HEK293 (cell line): Measurements from ENCODE around the gene ZNF484.
A peak's percentile ranks its signal among the peaks of the same experiment; 100 is the strongest.

ENCODE experiments used
- GFI1B ChIP-seq: fragments of 450-650 bp; formaldehyde crosslinking; IDR thresholded peaks from 2 replicates; pipeline ENCODE4 v1.5.1; 2016; ENCODE audit warnings: missing biosample characterization, missing genetic modification characterization
- GLI2 ChIP-seq: fragments of 450-650 bp; formaldehyde crosslinking; IDR thresholded peaks from 2 replicates; pipeline ENCODE4; 2017; ENCODE audit warnings: missing biosample characterization, missing genetic modification characterization, low read depth, borderline replicate concordance
- PBX3 ChIP-seq: sonication (generic); formaldehyde crosslinking; IDR thresholded peaks from 2 replicates; pipeline ENCODE4 v1.8.1; 2022; ENCODE audit warnings: mild to moderate bottlenecking, moderate library complexity, missing genetic modification reagents
- PRDM10 ChIP-seq: fragments of 450-650 bp; formaldehyde crosslinking; IDR thresholded peaks from 2 replicates; pipeline ENCODE4 v1.5.1; 2016; ENCODE audit warnings: missing biosample characterization, missing genetic modification characterization
- TSHZ1 ChIP-seq: fragments of 450-650 bp; formaldehyde crosslinking; IDR thresholded peaks from 2 replicates; pipeline ENCODE4 v1.5.1; 2016; ENCODE audit warnings: missing biosample characterization, missing genetic modification characterization, borderline replicate concordance
- ZBTB17 ChIP-seq: fragments of 450-650 bp; formaldehyde crosslinking; IDR thresholded peaks from 2 replicates; pipeline ENCODE4 v1.5.1; 2016; ENCODE audit warnings: missing biosample characterization, missing genetic modification characterization
- ZBTB26 ChIP-seq: fragments of 450-650 bp; formaldehyde crosslinking; optimal IDR thresholded peaks from 2 replicates; pipeline ENCODE3; 2016; ENCODE audit warnings: missing biosample characterization, mild to moderate bottlenecking, missing genetic modification characterization
- ZBTB6 ChIP-seq: fragments of 450-650 bp; formaldehyde crosslinking; IDR thresholded peaks from 2 replicates; pipeline ENCODE4 v1.5.1; 2017; ENCODE audit warnings: missing biosample characterization, missing genetic modification characterization
- ZFHX2 ChIP-seq: fragments of 450-650 bp; formaldehyde crosslinking; conservative IDR thresholded peaks from 2 replicates; pipeline ENCODE4 v1.5.1; 2016; ENCODE audit warnings: missing biosample characterization, missing genetic modification characterization
- ZFP3 ChIP-seq: fragments of 450-650 bp; formaldehyde crosslinking; IDR thresholded peaks from 2 replicates; pipeline ENCODE4 v1.5.1; 2016; ENCODE audit warnings: low read depth, missing biosample characterization, missing genetic modification characterization
- ZNF132 ChIP-seq: fragments of 450-650 bp; formaldehyde crosslinking; IDR thresholded peaks from 2 replicates; pipeline ENCODE4 v1.5.1; 2017; ENCODE audit warnings: missing biosample characterization, missing genetic modification characterization, borderline replicate concordance
- ZNF146 ChIP-seq: fragments of 450-650 bp; formaldehyde crosslinking; IDR thresholded peaks from 2 replicates; pipeline ENCODE4 v1.5.1; 2016; ENCODE audit warnings: missing biosample characterization, missing genetic modification characterization
- ZNF202 ChIP-seq: fragments of 450-650 bp; formaldehyde crosslinking; IDR thresholded peaks from 2 replicates; pipeline ENCODE4 v1.5.1; 2016; ENCODE audit warnings: missing biosample characterization, missing genetic modification characterization, borderline replicate concordance
- ZNF26 ChIP-seq: fragments of 450-650 bp; formaldehyde crosslinking; IDR thresholded peaks from 2 replicates; pipeline ENCODE4 v1.5.1; 2016; ENCODE audit warnings: missing biosample characterization, missing genetic modification characterization
- ZNF335 ChIP-seq: fragments of 450-650 bp; formaldehyde crosslinking; conservative IDR thresholded peaks from 2 replicates; pipeline ENCODE4 v1.5.1; 2016; ENCODE audit warnings: missing biosample characterization, missing genetic modification characterization
- ZNF394 ChIP-seq: fragments of 450-650 bp; formaldehyde crosslinking; IDR thresholded peaks from 2 replicates; pipeline ENCODE4 v1.5.1; 2016; ENCODE audit warnings: missing biosample characterization, missing genetic modification characterization, mild to moderate bottlenecking, moderate library complexity, borderline replicate concordance
- ZNF404 ChIP-seq: fragments of 450-650 bp; formaldehyde crosslinking; IDR thresholded peaks from 2 replicates; pipeline ENCODE4 v1.5.1; 2017; ENCODE audit warnings: missing biosample characterization, missing genetic modification characterization
- ZNF48 ChIP-seq: fragments of 450-650 bp; formaldehyde crosslinking; IDR thresholded peaks from 2 replicates; pipeline ENCODE4 v1.5.1; 2016; ENCODE audit warnings: missing biosample characterization, missing genetic modification characterization
- ZNF488 ChIP-seq: fragments of 450-650 bp; formaldehyde crosslinking; IDR thresholded peaks from 2 replicates; pipeline ENCODE4 v1.5.1; 2016; ENCODE audit warnings: missing biosample characterization, missing genetic modification characterization
- ZNF521 ChIP-seq: fragments of 450-650 bp; formaldehyde crosslinking; IDR thresholded peaks from 2 replicates; pipeline ENCODE4 v1.5.1; 2017; ENCODE audit warnings: missing biosample characterization, mild to moderate bottlenecking, missing genetic modification characterization
- ZNF530 ChIP-seq: fragments of 450-650 bp; formaldehyde crosslinking; IDR thresholded peaks from 2 replicates; pipeline ENCODE4 v1.5.1; 2016; ENCODE audit warnings: low read depth, missing biosample characterization, missing genetic modification characterization
- ZNF580 ChIP-seq: fragments of 450-650 bp; formaldehyde crosslinking; IDR thresholded peaks from 2 replicates; pipeline ENCODE4 v1.5.1; 2016; ENCODE audit warnings: missing biosample characterization, missing genetic modification characterization
- ZNF76 ChIP-seq: fragments of 450-650 bp; formaldehyde crosslinking; IDR thresholded peaks from 2 replicates; pipeline ENCODE4; 2016; ENCODE audit warnings: low read depth, missing biosample characterization, missing genetic modification characterization, borderline replicate concordance
- ZNF837 ChIP-seq: fragments of 450-650 bp; formaldehyde crosslinking; IDR thresholded peaks from 2 replicates; pipeline ENCODE4 v1.5.1; 2016; ENCODE audit warnings: missing biosample characterization, missing genetic modification characterization
- ZNF843 ChIP-seq: fragments of 450-650 bp; formaldehyde crosslinking; IDR thresholded peaks from 2 replicates; pipeline ENCODE4 v1.5.1; 2016; ENCODE audit warnings: missing biosample characterization, missing genetic modification characterization

Gene ZNF484

GRCh38 chr9:92808726-92809451 is 68.9 kb downstream of the ZNF484 start (continued):
- no peak for TF ChIP-seq TSHZ1
- TF ChIP-seq ZNF26 (tag by site-specific recombination): no peak
- TF ChIP-seq ZNF404 (tag by site-specific recombination): no peak
- no peak for TF ChIP-seq ZNF48 (tag by site-specific recombination)
- TF ChIP-seq ZNF580: no peak
- TF ChIP-seq ZNF132 (tag by site-specific recombination): no peak
- TF ChIP-seq ZNF521 (tag by site-specific recombination): no peak
- TF ChIP-seq ZNF530 (tag by site-specific recombination): no peak
- TF ChIP-seq ZBTB17 (tag by site-specific recombination): peak; percentile 66; the same call in 1 of the 2 replicates
- peak; percentile 78; the same call in 1 of the 2 replicates for TF ChIP-seq PBX3
- TF ChIP-seq ZBTB6 (tag by site-specific recombination): 0 out of 2 replicates have a peak, but pooled peaks have one; percentile 30
- TF ChIP-seq ZFP3 (tag by site-specific recombination): no peak
- no peak for TF ChIP-seq ZNF837 (tag by site-specific recombination)
- TF ChIP-seq ZNF335 (tag by site-specific recombination): peak; percentile 60; the same call in 1 of the 2 replicates
- TF ChIP-seq GFI1B (tag by site-specific recombination): no peak
- TF ChIP-seq GLI2 (tag by site-specific recombination): no peak
- no peak for TF ChIP-seq ZNF843 (tag by site-specific recombination)
- TF ChIP-seq ZNF488 (tag by site-specific recombination): no peak
- no peak; the same call in 1 of the 2 replicates for TF ChIP-seq ZFHX2
- TF ChIP-seq ZNF202 (tag by site-specific recombination): no peak
- TF ChIP-seq ZNF76 (tag by site-specific recombination): peak; percentile 32; the same call in 1 of the 2 replicates
- TF ChIP-seq ZNF146 (tag by site-specific recombination): no peak
- TF ChIP-seq ZBTB26 (tag by site-specific recombination): peak; percentile 94
- TF ChIP-seq PRDM10 (tag by site-specific recombination): no peak
- 0 out of 2 replicates have a peak, but pooled peaks have one; percentile 28 for TF ChIP-seq ZNF394
